Inferior parietal cortex (tissue), 1 donor: ENCODE data around the gene SMYD3.
"Not testable (repeated sequence)": the region's sequence is repeated elsewhere in the genome, so short reads cannot be mapped to it uniquely, and the experiment has no call there.

Experiments used
- DNase-seq: peaks from one replicate; pipeline ENCODE4 v3.0.0-alpha.2; 2016; ENCODE audit errors: extremely low spot score

The SMYD3 gene

GRCh38 chr1:245953876-245954660 lies 553.0 kb downstream of the SMYD3 start:
- no peak for DNase-seq

GRCh38 chr1:245952383-245953026 lies 554.6 kb downstream of the SMYD3 start:
- DNase-seq: no peak

GRCh38 chr1:245948786-245949185 lies 558.3 kb downstream of the SMYD3 start:
- no peak for DNase-seq

- DNase-seq: no peak
Measured at GRCh38 chr1:245946905-245947304, 560.2 kb downstream of the SMYD3 start.

GRCh38 chr1:245945136-245945535 lies 561.9 kb downstream of the SMYD3 start:
- DNase-seq: not testable (repeated sequence)

- DNase-seq: no peak
Measured at GRCh38 chr1:245942856-245943255, 564.2 kb downstream of the SMYD3 start.

GRCh38 chr1:245941771-245942170 lies 565.3 kb downstream of the SMYD3 start:
- DNase-seq: not testable (repeated sequence)

GRCh38 chr1:245939756-245940345 lies 567.2 kb downstream of the SMYD3 start:
- DNase-seq: no peak

- no peak for DNase-seq
Measured at GRCh38 chr1:245938046-245938435, 569.0 kb downstream of the SMYD3 start.

GRCh38 chr1:245937316-245938045 lies 569.6 kb downstream of the SMYD3 start:
- DNase-seq: no peak

- no peak for DNase-seq
Measured at GRCh38 chr1:245934409-245934808, 572.7 kb downstream of the SMYD3 start.

- no peak for DNase-seq
Measured at GRCh38 chr1:245933431-245934045, 573.5 kb downstream of the SMYD3 start.

GRCh38 chr1:245932302-245932972 lies 574.6 kb downstream of the SMYD3 start:
- no peak for DNase-seq

GRCh38 chr1:245931450-245931849 lies 575.6 kb downstream of the SMYD3 start:
- DNase-seq: no peak

- DNase-seq: no peak
Measured at GRCh38 chr1:245929224-245929623, 577.9 kb downstream of the SMYD3 start.

GRCh38 chr1:245926888-245927287 lies 580.2 kb downstream of the SMYD3 start:
- DNase-seq: no peak

- no peak for DNase-seq
Measured at GRCh38 chr1:245923215-245923614, 583.9 kb downstream of the SMYD3 start.

GRCh38 chr1:245921417-245921816 lies 585.7 kb downstream of the SMYD3 start:
- no peak for DNase-seq

GRCh38 chr1:245917403-245917802 lies 589.7 kb downstream of the SMYD3 start:
- no peak for DNase-seq

GRCh38 chr1:245915841-245916240 lies 591.2 kb downstream of the SMYD3 start:
- DNase-seq: no peak

GRCh38 chr1:245915406-245915805 lies 591.7 kb downstream of the SMYD3 start:
- no peak for DNase-seq
